AG04449 (cell line): ENCODE data around the gene PRLH.

Source experiments
- CTCF ChIA-PET: fragments of 350-600 bp; formaldehyde crosslinking; extraction: SDS; loops from one replicate; lab custom pipeline; 2021; ENCODE audit warnings: antibody characterized with exemption; lab: Yijun Ruan, JAX
- POLR2A ChIA-PET: fragments of 400-600, 350-600 bp; formaldehyde crosslinking; extraction: SDS; loops from one replicate; lab custom pipeline; 2020; ENCODE audit warnings: antibody characterized with exemption, inconsistent platforms; lab: Yijun Ruan, JAX
- DNase-seq: peaks from one replicate; pipeline ENCODE4 v3.0.0-alpha.2; 2010; ENCODE audit warnings: low read depth, low spot score
- H3K4me3 ChIP-seq: 2 replicates; pipeline ENCODE4 v1.5.1; 2011; ENCODE audit warnings: low read depth, mild to moderate bottlenecking, control low read depth, low read length
- CTCF ChIP-seq: IDR thresholded peaks from one replicate; pipeline ENCODE4 v1.5.1; 2011; ENCODE audit warnings: mild to moderate bottlenecking, moderate library complexity, low read length, control low read depth, inconsistent platforms; ENCODE audit not compliant: insufficient read depth; ENCODE audit errors: missing control alignments

Gene PRLH

GRCh38 chr2:237561221-237561620 is 5.2 kb upstream of the PRLH start:
- CTCF ChIA-PET: interaction anchor here (1.5 to 4.0 kb wide), 3 partner anchors 10 to 48 kb away, joined by 7 to 45 read pairs (median 9); no protein-coding TSS in a partner anchor
- no peak for TF ChIP-seq CTCF
- POLR2A ChIA-PET: no interaction called here
- no peak overlapping the region for H3K4me3 ChIP-seq
- DNase-seq: no peak

DNA sequence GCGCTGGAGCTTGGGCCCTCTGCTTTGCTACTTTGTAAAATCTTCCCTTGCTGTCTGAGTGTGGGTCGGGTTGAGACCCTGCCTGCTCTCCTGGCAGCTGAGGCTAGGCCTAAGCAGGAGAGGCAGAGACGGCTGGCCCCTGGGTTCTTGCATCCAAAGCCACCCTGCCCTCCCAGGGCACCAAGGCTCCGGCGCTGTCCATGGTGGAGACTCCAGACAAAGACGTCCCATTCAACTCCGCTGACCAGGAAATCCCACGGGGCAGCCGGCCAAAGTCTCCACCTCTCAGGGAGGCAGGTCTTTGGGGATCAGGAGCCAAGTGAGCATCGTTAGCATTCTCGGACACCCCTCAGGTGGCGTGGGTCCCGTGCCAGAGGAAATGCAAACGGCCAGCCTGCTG is 2.6 kb upstream of the PRLH start:
- TF ChIP-seq CTCF: no peak
- DNase-seq: no peak
- POLR2A ChIA-PET: no interaction called here
- CTCF ChIA-PET: interaction anchor here (1.0 to 4.0 kb wide), 4 partner anchors 9 to 182 kb away, joined by 3 to 45 read pairs (median 8); no protein-coding TSS in a partner anchor
- no peak overlapping the region for H3K4me3 ChIP-seq

GRCh38 chr2:237564526-237565131 is 1.7 kb upstream of the PRLH start:
- DNase-seq: no peak
- H3K4me3 ChIP-seq: no peak overlapping the region
- ChIA-PET CTCF (interaction anchor here (1.4 kb wide), 1 partner anchor 51 kb away, joined by 12 read pairs; no protein-coding TSS in a partner anchor), POLR2A (no interaction called here)
- no peak for TF ChIP-seq CTCF

DNA sequence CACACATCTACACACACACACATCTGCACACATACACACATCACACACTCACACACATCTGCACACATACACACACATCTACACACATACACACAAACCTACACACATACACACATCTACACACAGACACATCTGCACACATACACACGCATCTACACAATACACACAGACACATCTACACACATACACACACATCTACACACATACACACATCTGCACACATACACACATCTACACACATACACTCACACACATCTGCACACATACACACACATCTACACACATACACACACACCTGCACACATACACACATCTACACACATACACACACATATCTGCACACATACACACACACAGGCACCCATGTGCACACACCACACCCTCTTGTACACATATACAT is 400 bp upstream of the PRLH start:
- ChIA-PET POLR2A (no interaction called here), CTCF (no interaction called here)
- no peak for DNase-seq
- no peak for TF ChIP-seq CTCF
- H3K4me3 ChIP-seq: no peak overlapping the region

GRCh38 chr2:237567276-237568029 is 1.1 kb downstream of the PRLH start:
- CTCF ChIA-PET: interaction anchor here (1.0 to 1.9 kb wide), 2 partner anchors 55 kb away, joined by 4 to 7 read pairs; no protein-coding TSS in a partner anchor
- no peak for TF ChIP-seq CTCF
- DNase-seq: no peak
- no peak overlapping the region for H3K4me3 ChIP-seq
- POLR2A ChIA-PET: no interaction called here

GRCh38 chr2:237568121-237568660 is 1.8 kb downstream of the PRLH start:
- POLR2A ChIA-PET: no interaction called here
- TF ChIP-seq CTCF: no peak
- H3K4me3 ChIP-seq: no peak overlapping the region
- CTCF ChIA-PET: interaction anchor here (1.9 kb wide), 1 partner anchor 56 kb away, joined by 7 read pairs; no protein-coding TSS in a partner anchor
- DNase-seq: no peak
